K562 (cell line): ENCODE results near the gene ZNF521. TPM values are rescaled to one million over a fixed set of nuclear protein-coding genes. Genes with fewer than 3 reads are reported as not detected.

Experiments
- ATAC-seq: fragments of 200-7000 bp; cut with Tn5 transposase; 3 replicates; pipeline ENCODE4 v1.9.1; 2020; ENCODE audit warnings: moderate library complexity
- BruUV-seq: library from RNA; stranded (reverse); fragments of 400-500 nt; replicated peaks from 2 replicates; lab custom pipeline; 2021; lab: Mats Ljungman, UMichigan
- CTCF ChIA-PET: fragments of 300-600 bp; formaldehyde crosslinking; extraction: SDS; loops from one replicate; lab custom pipeline; 2021; ENCODE audit warnings: low intra/inter-chr PET ratio; lab: Yijun Ruan, JAX
- POLR2A ChIA-PET: fragments of 300-600, 350-650 bp; sonication (Branson Sonifier 250); formaldehyde crosslinking; extraction: SDS; loops from one replicate; lab custom pipeline; 2021; ENCODE audit warnings: antibody characterized with exemption, inconsistent platforms; lab: Yijun Ruan, JAX
- DNase-seq, 4 experiments: peaks; one replicate each; pipeline versions ENCODE4 v3.0.0 to v3.0.0-alpha.2; 2011 to 2018; ENCODE audit warnings: low spot score in 3 of 4, mixed read lengths in 3 of 4; ENCODE audit errors: extremely low read depth in 1 of 4
- FAIRE-seq: peaks from 2 replicates; lab custom pipeline; 2011; peaks lifted over from hg19 to GRCh38; lab: Jason Lieb, UNC
- H2AFZ ChIP-seq: 2 replicates; pipeline ENCODE4 v1.6.0; 2011; ENCODE audit warnings: low read depth, low read length, control low read depth, inconsistent platforms
- H3K27ac ChIP-seq: fragments of 200-600 bp; 3 replicates; pipeline ENCODE4 v1.8.0; 2011; ENCODE audit warnings: low read depth, mild to moderate bottlenecking, control low read depth, inconsistent platforms, low read length, moderate library complexity, mixed read lengths; ENCODE audit errors: extremely low read depth
- H3K27me3 ChIP-seq, 2 experiments: fragments of 300-600 bp in 1 of 2; 2 replicates in 1 of 2; 3 replicates in 1 of 2; pipeline versions ENCODE4 v1.6.0 to v1.8.0; 2011; ENCODE audit warnings: inconsistent platforms in 2 of 2, low read length in 2 of 2, mild to moderate bottlenecking in 1 of 2, mixed read lengths in 1 of 2, moderate library complexity in 1 of 2; ENCODE audit not compliant: control insufficient read depth in 2 of 2, insufficient read depth in 2 of 2
- H3K36me3 ChIP-seq: fragments of 300-600 bp; 3 replicates; pipeline ENCODE4 v1.8.0; 2011; ENCODE audit warnings: mild to moderate bottlenecking, low read length, inconsistent platforms; ENCODE audit not compliant: control insufficient read depth, insufficient read depth
- H3K4me1 ChIP-seq, 2 experiments: fragments of 200-600 bp in 1 of 2; replicated peaks in 1 of 2; 2 replicates in 1 of 2; 3 replicates in 1 of 2; pipeline versions ENCODE4 v1.5.1 to v1.8.0; 2011; ENCODE audit warnings: inconsistent platforms in 2 of 2, low read length in 2 of 2, mild to moderate bottlenecking in 1 of 2, mixed read lengths in 1 of 2, moderate library complexity in 1 of 2; ENCODE audit not compliant: control insufficient read depth in 2 of 2, insufficient read depth in 2 of 2
- H3K4me2 ChIP-seq: 2 replicates; pipeline ENCODE4 v1.6.1; 2011; ENCODE audit warnings: low read length, control low read depth, inconsistent platforms, mixed read lengths; ENCODE audit not compliant: insufficient read depth
- H3K4me3 ChIP-seq: fragments of 200-600 bp; sonication (generic), shearing (Covaris generic); 2 replicates; pipeline ENCODE4 v1.5.1; 2016; ENCODE audit warnings: control low read depth, inconsistent platforms
- H3K79me2 ChIP-seq: fragments of 200-600 bp; 3 replicates; pipeline ENCODE4 v1.8.0; 2011; ENCODE audit warnings: low read length, inconsistent platforms; ENCODE audit not compliant: control insufficient read depth, insufficient read depth
- H3K9ac ChIP-seq, 2 experiments: 2 replicates each; pipeline versions ENCODE4 v1.6.0 to v1.6.1; 2011; ENCODE audit warnings: low read depth in 2 of 2, low read length in 2 of 2, control low read depth in 1 of 2, inconsistent platforms in 1 of 2, mild to moderate bottlenecking in 1 of 2, mixed read lengths in 1 of 2; ENCODE audit not compliant: insufficient read depth in 1 of 2
- H3K9me1 ChIP-seq: one replicate; pipeline ENCODE4 v1.6.0; 2011; ENCODE audit warnings: inconsistent platforms, mild to moderate bottlenecking, low read length, moderate library complexity; ENCODE audit not compliant: control insufficient read depth, insufficient read depth
- H3K9me3 ChIP-seq: replicated peaks from 2 replicates; pipeline ENCODE4 v1.5.1; 2011; ENCODE audit warnings: low read depth, low read length, inconsistent platforms; ENCODE audit not compliant: control insufficient read depth, insufficient read depth
- H4K20me1 ChIP-seq: replicated peaks from 2 replicates; pipeline ENCODE4 v1.6.1; 2011; ENCODE audit warnings: low read length, inconsistent platforms, mixed read lengths; ENCODE audit not compliant: control insufficient read depth, insufficient read depth
- C11orf30 ChIP-seq: fragments of 450-650 bp; IDR thresholded peaks from 2 replicates; pipeline ENCODE4 v1.6.1; 2016; ENCODE audit warnings: low read depth, mild to moderate bottlenecking
- DNMT1 ChIP-seq: fragments of 450-650 bp; IDR thresholded peaks from 2 replicates; pipeline ENCODE4 v1.6.1; 2016; ENCODE audit warnings: antibody characterized with exemption, mild to moderate bottlenecking
- FOXJ2 ChIP-seq: fragments of 200-800 bp; sonication (Bioruptor generic); IDR thresholded peaks from 2 replicates; pipeline ENCODE4 v1.6.1; 2016; ENCODE audit warnings: missing genetic modification characterization, missing compliant biosample characterization
- HIVEP1 ChIP-seq: fragments of 250-450 bp; sonication (Bioruptor Pico); IDR thresholded peaks from 2 replicates; pipeline ENCODE4 v1.4.0; 2020; ENCODE audit warnings: mild to moderate bottlenecking
- MTA3 ChIP-seq: fragments of 450-650 bp; formaldehyde crosslinking; IDR thresholded peaks from 2 replicates; pipeline ENCODE4 v1.6.1; 2017; ENCODE audit warnings: mild to moderate bottlenecking, borderline replicate concordance
- PCBP1 ChIP-seq: fragments of 200-400 bp; formaldehyde crosslinking; IDR thresholded peaks from 2 replicates; pipeline ENCODE4 v1.6.1; 2018; ENCODE audit warnings: mild to moderate bottlenecking, low read depth, low read length; ENCODE audit not compliant: poor library complexity, severe bottlenecking
- SRSF9 ChIP-seq: fragments of 200-400 bp; formaldehyde crosslinking; IDR thresholded peaks from 2 replicates; pipeline ENCODE4 v1.6.1; 2017; ENCODE audit warnings: low read depth, low read length, borderline replicate concordance
- ZKSCAN8 ChIP-seq: fragments of 200-800 bp; sonication (Bioruptor generic); IDR thresholded peaks from 2 replicates; pipeline ENCODE4 v1.6.1; 2016; ENCODE audit warnings: missing genetic modification characterization, missing compliant biosample characterization
- ZNF174 ChIP-seq: fragments of 250-450 bp; sonication (Bioruptor Pico); IDR thresholded peaks from 2 replicates; pipeline ENCODE4 v1.4.0; 2020; ENCODE audit warnings: mild to moderate bottlenecking
- WGBS: fragments of 100-300 bp; shearing (Covaris generic); methylation state at CpG from one replicate; pipeline ENCODE4 v1.1.6; 2016; ENCODE audit warnings: low coverage, mixed read lengths; ENCODE audit not compliant: insufficient coverage; ENCODE audit errors: missing lambda C conversion rate; 5-methylcytosine and 5-hydroxymethylcytosine counted together
- in situ Hi-C: fragments of 300-500 bp; cut with MboI; formaldehyde crosslinking; loops from 4 replicates; pipeline ENCODE4 v1.15.0; 2018; ENCODE audit warnings: inconsistent platforms, mixed read lengths
- intact Hi-C: fragments of 100-400 bp; cut with micrococcal nuclease; formaldehyde crosslinking; loops from 2 replicates; pipeline ENCODE4 v1.14.2; 2022
- polyA plus RNA-seq, 8 experiments: library from polyadenylated mRNA; depleted of rRNA in 4 of 8; stranded (reverse) in 5 of 8; unstranded in 3 of 8; fragments of >200 nt; fragmentation: Nextera tagmentation in 2 of 8; fragmentation: Illumina TruSeq in 1 of 8; extraction: Ambion mirVana in 2 of 8; extraction: Trizol in 1 of 8; gene quantifications; 2 replicates each; pipeline versions ENCODE4 v1.2.1 to v1.2.3, GENCODE V29; 2011 to 2014; ENCODE audit warnings: inconsistent platforms in 1 of 8, missing spikeins in 1 of 8
- total RNA-seq, 7 experiments: library from RNA; depleted of rRNA in 6 of 7; stranded (reverse); fragments of >200 nt in 6 of 7; fragmentation: Illumina TruSeq in 2 of 7; extraction: Trizol in 2 of 7; gene quantifications; 2 replicates each; pipeline versions ENCODE4 v1.2.1 to v1.2.3, GENCODE V29; 2011 to 2021; ENCODE audit warnings: low replicate concordance in 1 of 7

Gene ZNF521
- total and polyA plus RNA-seq, 9 of the 15 experiments (the other 6 are each of a cell fraction or from before 2014, with no cell fraction given), result 1.2 to 5.8 (median 1.6) TPM

- no peaks in the 10 kb centered on the region for H3K9me1 ChIP-seq
- peak; percentile 92 for TF ChIP-seq ZKSCAN8 (CRISPR knock-in tag)
- TF ChIP-seq MTA3, result no peak
- TF ChIP-seq, all 486 proteins: peak for 1
- Histone ChIP-seq H3K27me3 (no peaks in the 10 kb centered on the region; a peak in 1 of 5 replicates), H3K4me2 (no peak overlapping the region), H3K9ac (no peak overlapping the region), H3K9me3 (no peaks in the 10 kb centered on the region), H2AFZ (no peak overlapping the region), H3K79me2 (no peaks in the 10 kb centered on the region), H3K36me3 (no peaks in the 10 kb centered on the region), H4K20me1 (no peaks in the 10 kb centered on the region), H3K4me1 (no peaks in the 10 kb centered on the region), H3K4me3 (no peak overlapping the region), H3K27ac (no peak overlapping the region)
- ChIA-PET POLR2A (interaction anchor here (0.6 kb wide), 1 partner anchor 293 kb away, joined by 3 read pairs; no protein-coding TSS in a partner anchor), CTCF (no interaction called here)
- intact Hi-C loops (no loop called here), in situ Hi-C loops (no loop called here)
- WGBS, result 4% methylated on average over 2 of the region's 2 CpGs
- ATAC-seq, result no peak
- BruUV-seq, result no TSS peak
- no peak for DNase-seq
- no peak for FAIRE-seq
Observed at GRCh38 chr18:25334588-25334987, 17.4 kb downstream of the ZNF521 start.

- CTCF ChIA-PET, result no interaction called here
- no TSS peak for BruUV-seq
Observed at GRCh38 chr18:25332002-25332401, 20.0 kb downstream of the ZNF521 start.

More at GRCh38 chr18:25332002-25332401, 20.0 kb downstream of the ZNF521 start:
- no peak overlapping the region for H3K4me3 ChIP-seq
- H3K9ac ChIP-seq, result no peak overlapping the region
- no peaks in the 10 kb centered on the region for H3K79me2 ChIP-seq
- H3K27me3 ChIP-seq, result no peaks in the 10 kb centered on the region
- POLR2A ChIA-PET, result interaction anchor here (1.8 kb wide), 1 partner anchor 10 kb away, joined by 4 read pairs; no protein-coding TSS in a partner anchor
- H3K36me3 ChIP-seq, result no peaks in the 10 kb centered on the region
- H3K4me1 ChIP-seq, result no peaks in the 10 kb centered on the region
- intact Hi-C loops (no loop called here), in situ Hi-C loops (no loop called here)
- ATAC-seq, result no peak
- no peaks in the 10 kb centered on the region; the same call in 1 of the 2 replicates for H3K9me3 ChIP-seq
- TF ChIP-seq HIVEP1, result no peak
- peak; percentile 40; the same call in 1 of the 2 replicates for TF ChIP-seq C11orf30
- TF ChIP-seq ZNF174 (CRISPR knock-in tag), result no peak
- no peak for TF ChIP-seq DNMT1
- TF ChIP-seq FOXJ2, result peak; percentile 71
- no peak for TF ChIP-seq SRSF9
- TF ChIP-seq PCBP1, result no peak
- H2AFZ ChIP-seq, result no peak overlapping the region
- no peak for DNase-seq
- FAIRE-seq, result no peak
- no peaks in the 10 kb centered on the region for H4K20me1 ChIP-seq
- no peak overlapping the region for H3K27ac ChIP-seq
- H3K9me1 ChIP-seq, result no peaks in the 10 kb centered on the region
- no peak overlapping the region for H3K4me2 ChIP-seq
